GM18870 (cell line): ENCODE data around the gene CCAR1.
"Not testable (repeated sequence)": the region's sequence is repeated elsewhere in the genome, so short reads cannot be mapped to it uniquely, and the experiment has no call there.

Experiments used
- ATAC-seq: cut with Tn5 transposase; IDR thresholded peaks from one replicate; pipeline ENCODE4 v1.9.1; 2021; ENCODE audit warnings: moderate library complexity; ENCODE audit not compliant: unreplicated experiment

The CCAR1 gene

GRCh38 chr10:68827592-68827959 is 106.5 kb downstream of the CCAR1 start:
- not testable (repeated sequence) for ATAC-seq

DNA sequence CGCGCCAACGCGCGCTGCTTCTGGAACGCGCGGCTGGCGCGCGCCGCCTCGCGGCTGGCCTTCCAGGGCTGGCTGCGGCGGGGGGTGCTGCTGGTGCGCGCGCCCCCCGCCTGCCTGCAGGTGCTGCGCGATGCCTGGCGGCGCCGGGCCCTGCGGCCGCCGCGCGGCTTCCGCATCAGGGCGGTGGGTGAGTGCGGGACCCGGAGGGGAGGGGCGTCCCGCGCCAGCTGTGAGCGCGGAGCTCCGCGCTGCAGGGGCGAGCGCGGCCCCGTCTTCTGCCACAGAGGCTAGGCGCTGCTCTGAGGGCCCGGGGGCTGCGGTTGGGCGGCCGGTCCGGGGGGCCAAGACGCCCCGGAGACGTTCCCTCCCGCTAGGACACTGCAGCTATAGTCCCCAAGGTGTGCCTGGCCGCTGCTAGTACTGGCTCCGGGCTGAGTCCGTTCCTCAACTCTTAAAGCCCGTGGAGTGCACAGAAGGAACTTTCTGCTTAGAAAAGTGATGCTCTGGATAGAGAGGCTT is 107.1 kb downstream of the CCAR1 start:
- ATAC-seq = not testable (repeated sequence)

DNA sequence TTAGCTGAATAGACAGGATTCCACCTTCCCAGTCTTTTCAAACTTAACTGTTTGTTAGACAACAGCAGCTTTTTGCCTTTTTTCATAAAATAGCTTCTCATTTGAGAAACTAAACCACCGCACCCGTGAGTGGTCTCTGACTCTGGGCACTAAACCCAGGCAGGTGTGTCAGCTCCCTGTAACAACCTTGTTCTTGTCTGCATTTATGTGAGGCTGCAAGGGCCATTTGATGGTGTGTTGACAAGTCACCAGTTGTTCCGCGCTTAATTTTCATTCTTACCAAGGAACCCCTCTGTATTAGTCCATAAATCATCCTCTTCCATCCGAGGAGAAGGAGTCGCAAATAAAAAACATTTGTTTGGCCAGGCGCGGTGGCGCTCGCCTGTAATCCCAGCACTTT is 107.8 kb downstream of the CCAR1 start:
- no peak for ATAC-seq

DNA sequence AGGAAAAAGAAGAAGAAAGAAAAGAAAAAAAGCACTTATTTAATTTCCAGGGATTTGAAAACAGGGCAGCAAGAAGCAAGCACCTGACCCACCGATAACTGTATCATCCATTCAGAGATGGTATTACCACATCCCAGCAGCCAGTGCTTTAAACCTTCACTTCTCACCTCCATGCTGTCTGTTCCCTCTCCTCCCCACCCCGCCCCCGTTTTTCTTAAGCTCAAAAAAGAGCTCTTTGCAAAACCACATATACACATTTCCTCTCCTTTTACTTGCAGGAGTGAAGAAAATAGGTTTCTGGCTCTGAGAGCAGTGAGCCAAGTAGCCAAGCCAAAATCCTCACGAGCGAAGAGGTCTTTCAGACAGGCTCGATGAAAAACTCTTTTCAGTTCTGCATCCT is 108.5 kb downstream of the CCAR1 start:
- ATAC-seq = no peak

DNA sequence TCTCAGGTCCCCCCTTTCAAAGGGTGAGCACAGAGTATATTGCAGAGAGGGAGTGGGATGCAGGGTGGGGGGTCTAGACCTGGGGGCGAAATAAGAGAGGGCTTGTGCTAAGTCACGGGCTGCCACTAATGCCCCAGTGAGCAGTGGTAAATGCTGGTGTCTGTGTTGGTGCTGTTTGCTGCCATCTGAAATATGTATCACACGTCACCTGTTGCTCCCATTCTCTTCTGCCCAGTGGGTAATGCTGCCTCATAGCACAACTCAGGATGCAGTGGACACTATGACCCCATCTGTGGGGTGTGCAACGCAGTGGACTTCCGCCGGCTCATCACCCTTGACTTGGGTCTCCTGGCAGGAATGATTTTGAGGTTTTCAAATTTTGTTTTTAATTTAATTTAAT is 108.9 kb downstream of the CCAR1 start:
- no peak for ATAC-seq

GRCh38 chr10:68831961-68832455 is 111.0 kb downstream of the CCAR1 start:
- ATAC-seq = no peak

DNA sequence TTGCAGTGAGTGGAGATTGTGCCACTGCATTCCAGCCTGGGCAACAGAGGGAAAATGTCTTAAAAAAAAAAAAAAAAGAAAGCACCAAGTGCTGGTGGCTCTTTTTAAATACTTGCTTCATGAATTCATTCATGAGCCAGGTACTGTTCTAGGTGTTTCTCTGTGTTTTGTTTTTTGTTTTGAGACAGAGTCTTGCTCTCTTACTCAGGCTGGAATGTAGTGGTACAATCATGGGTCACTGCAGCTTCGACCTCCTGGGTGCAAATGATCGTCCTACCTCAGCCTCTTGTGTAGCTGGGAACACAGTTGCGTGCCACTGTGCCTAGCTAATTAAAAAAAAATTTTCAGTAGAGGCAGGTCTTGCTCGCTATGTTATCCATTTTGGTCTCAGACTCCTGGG is 111.6 kb downstream of the CCAR1 start:
- ATAC-seq = no peak

GRCh38 chr10:68837626-68838322 is 116.7 kb downstream of the CCAR1 start:
- ATAC-seq = no peak

GRCh38 chr10:68840650-68841049 is 119.6 kb downstream of the CCAR1 start:
- not testable (repeated sequence) for ATAC-seq
